GM19438 (cell line): ENCODE data around the gene CD80.
"Not testable (repeated sequence)": the region's sequence is repeated elsewhere in the genome, so short reads cannot be mapped to it uniquely, and the experiment has no call there.

Experiments
- ATAC-seq: cut with Tn5 transposase; IDR thresholded peaks from one replicate; pipeline ENCODE4 v1.9.1; 2021; ENCODE audit warnings: low read depth; ENCODE audit not compliant: unreplicated experiment

The CD80 gene, protein sequence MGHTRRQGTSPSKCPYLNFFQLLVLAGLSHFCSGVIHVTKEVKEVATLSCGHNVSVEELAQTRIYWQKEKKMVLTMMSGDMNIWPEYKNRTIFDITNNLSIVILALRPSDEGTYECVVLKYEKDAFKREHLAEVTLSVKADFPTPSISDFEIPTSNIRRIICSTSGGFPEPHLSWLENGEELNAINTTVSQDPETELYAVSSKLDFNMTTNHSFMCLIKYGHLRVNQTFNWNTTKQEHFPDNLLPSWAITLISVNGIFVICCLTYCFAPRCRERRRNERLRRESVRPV

DNA sequence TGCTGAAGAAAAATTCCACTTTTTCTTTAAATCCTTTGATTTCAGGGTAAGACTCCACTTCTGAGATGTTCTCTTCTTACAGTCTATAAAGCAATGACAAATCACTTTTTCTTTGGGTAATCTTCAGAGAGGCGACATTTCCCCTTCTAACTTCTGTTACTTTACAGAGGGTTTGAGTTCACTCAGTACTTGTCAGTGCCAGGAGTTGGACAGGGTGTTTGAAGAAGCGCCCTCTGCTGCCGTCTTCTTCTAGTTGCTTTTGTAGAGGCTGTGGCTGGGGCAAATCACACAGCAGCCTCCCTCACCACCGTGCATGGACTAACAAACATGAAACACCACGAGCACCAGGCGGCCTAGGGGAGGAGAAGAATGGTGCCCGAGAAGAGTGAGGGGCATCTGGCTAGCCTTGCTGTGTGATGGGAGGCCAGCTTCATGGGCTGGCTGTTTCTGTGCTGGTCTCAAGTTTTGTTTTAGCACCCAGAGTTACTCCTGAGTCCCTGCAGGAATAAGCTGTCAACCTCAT, at the start of gene CD80:
TSS of gene CD80 (minus strand) at position 174 of the 523 bp plus-strand sequence. CDS start 1,886 bp downstream, outside the sequence.
- peak; percentile 62 for ATAC-seq

DNA sequence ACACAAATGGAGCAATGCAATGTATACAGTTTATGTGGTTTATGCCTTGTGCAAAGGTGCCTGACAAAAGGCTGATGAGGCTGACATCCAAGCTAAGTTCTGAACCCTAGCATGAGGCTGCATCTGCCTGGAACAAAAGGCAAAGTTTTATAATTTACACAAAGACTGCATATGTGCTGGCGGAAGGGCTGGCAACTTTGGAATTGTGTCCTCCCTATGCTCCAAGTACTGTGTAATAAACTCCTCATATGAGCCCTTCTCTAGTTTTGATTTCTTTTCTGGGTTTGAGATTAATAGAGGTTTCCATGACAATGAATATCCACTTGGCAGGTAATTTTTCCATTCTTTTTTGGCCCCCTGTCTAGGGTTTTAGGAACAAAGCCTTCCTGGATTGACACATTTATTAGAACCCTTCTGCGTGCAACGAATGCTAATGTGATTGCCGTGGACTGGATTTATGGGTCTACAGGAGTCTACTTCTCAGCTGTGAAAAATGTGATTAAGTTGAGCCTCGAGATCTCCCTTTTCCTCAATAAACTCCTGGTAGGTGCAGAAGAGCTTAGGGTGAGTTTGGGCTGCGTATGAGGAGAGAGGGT, 49.1 kb upstream of the CD80 start:
- ATAC-seq: no peak

DNA sequence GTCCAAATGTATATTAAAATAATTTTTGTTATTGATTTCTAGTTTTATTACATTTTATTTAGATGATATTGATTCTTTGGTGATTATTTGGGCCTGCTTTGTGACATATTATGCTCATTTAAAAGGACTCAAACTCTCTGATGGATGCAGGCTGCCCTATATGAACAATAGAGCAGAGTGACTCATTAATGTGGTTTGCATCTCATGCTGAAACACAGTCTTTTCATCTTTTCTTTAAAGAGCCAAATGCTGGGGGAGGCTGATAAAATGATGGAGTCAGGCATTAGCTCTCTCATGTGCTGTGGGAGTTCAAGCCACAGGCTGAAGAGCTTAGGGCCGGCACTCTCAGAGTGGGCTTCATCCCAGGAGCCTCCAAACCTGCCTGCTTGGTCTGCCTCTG, 45.5 kb upstream of the CD80 start:
- ATAC-seq: no peak

DNA sequence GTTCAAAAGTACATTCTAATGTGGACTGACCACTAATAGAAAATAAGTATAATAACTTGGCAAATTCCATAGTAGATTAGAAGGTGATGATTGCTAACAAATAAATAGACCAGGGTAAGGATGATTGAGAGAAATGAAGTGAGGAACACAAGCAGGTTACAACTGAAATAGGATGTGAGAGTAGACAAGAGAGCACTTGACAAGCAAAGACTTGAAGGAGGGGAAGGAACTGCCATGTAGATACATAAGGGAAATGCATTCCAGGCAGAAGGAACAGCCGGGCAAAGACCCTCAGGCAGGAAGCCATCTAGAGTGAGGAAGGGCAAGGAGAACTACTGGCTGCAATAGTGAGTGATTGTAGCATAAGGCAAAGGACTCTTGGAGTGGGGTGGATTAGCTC, 43.3 kb upstream of the CD80 start:
- ATAC-seq: no peak

DNA sequence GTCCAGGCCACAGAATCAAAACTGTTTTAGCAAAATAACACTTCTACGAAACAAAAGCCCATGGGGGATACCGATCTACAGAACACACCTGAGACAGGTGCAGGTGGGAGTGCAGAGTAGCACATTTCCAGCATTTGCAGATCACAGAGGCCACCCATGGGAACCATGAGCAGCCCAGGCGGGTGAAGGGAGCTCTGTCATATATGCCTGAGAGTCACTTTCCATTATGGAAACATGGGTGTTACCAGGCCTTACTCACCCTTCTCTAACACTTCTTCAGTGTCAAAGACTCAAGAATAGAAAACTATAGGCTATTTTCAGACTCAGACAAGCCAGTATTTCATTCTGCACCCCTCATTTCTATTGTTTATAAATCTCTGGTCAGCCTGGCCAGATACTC, 41.7 kb upstream of the CD80 start:
- ATAC-seq: peak; percentile 8

DNA sequence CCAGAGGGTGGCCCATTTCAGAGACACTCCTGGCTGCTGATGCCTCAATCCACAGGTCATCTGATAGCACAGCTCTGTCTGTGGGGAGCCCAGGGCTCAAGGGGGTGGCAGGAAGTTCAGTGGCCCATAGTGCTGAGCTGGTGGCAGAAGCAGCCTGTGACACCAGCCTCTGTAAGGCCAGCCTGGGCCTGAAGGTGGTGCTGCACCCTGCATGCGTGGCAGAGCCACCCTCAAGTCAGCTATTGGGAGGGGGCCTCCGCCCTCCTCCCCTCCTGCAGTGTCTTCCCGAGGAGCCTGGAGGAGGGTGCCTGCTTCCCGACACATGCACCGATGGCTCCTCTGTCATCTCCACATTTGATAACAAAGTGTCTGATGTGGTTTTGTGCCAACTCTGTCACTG, 41.3 kb upstream of the CD80 start:
- peak; percentile 55 for ATAC-seq

DNA sequence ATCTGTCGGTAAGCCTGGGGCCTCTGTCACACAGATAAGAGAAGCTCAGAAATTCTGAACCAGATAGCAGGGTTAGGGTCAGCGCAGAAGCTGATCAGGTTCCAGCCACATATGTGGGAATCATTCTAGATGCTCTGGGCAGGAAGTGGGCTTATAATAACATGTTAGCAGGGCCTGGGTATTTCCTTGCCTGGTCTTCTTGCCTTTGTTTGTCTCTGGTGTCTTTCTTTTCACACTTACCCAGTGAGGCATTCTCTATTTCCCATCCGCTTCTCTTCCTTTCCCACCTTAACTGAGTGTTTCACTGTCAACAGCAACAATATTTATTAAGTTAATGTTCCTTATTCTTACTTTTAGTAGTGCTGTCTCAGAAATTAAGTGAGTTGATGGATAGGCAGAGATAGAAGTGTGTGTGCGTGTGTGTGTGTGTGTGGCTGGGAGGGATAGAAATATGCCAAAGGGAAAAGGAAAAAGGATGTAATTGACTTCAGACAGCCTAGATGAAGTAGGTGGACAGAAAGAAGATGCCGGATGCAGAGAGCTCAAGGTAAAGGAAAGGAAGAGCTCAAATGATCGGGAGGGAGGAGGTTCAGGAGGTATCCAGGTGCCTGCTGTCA, 40.3 kb upstream of the CD80 start:
- ATAC-seq: no peak

DNA sequence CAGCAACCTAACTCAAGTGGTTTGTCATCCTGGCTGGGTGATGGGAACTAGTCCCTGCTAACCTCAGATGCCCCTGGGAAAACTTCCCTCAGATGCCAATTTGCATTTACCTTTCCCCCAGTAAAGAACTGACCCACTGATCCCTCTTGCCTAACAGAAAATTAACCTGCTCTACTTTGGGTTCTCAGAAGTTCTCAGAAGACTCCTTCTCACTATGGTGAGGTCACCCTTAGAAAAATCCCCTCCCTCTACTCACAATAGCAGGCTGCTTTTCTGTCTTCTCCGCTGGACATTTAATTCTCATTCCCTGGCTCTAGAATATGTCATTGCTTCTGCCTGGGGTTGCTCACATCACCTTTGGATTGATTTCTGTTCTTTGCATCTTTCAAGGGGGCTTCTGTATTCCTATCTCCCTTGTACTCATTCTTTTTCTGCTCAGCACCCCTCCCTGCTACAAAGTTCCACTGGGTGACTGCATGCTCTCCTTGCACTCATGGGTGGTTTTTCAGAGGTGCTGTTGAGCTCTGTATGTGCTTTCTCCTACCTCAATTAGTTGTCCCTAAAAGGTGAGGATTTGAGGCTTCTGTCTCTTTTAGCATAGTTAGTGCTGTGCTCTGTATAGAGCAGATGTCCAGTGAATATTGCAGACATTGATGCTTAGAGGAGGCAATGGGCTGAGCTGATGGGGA, 39.1 kb upstream of the CD80 start:
- peak; percentile 34 for ATAC-seq

DNA sequence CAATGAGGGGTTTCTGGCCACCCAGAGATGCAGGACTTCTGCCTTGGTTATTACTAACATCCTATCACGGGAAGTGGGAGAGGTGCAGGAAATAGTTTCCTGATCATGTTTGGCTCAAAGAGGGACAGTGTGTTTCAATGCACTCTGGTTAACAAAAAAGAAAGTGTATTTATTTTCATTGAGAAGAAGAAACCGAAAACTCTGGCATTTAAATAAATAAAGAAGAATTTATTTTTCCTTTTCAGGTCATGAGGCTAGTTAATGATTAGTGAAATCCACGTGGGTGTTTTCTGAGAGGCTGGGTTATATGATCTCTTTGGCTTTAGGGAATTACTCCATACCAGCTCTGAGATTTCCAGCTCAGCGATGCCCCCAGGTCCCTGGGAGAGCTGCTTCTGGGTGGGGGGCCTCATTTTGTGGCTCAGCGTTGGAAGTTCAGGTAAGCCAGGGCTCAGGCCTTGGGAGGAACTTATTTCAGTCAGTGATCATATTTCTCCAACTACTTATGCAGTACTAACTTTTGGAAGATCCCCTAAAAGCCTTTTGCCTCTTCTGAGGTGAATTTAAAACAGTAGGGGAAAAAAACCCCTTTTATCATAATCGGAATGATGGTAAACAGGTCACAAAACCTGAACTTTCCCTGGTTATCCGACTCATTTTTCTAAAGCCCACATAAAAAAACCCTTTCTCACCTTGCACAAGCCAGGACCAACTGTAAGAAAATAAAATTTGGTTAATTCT, 38.3 kb upstream of the CD80 start, which contains the start of gene PLA1A:
TSS of gene PLA1A (plus strand) at position 338 of the 741 bp plus-strand sequence. CDS start at position 367, 29 bp downstream.
- no peak for ATAC-seq

DNA sequence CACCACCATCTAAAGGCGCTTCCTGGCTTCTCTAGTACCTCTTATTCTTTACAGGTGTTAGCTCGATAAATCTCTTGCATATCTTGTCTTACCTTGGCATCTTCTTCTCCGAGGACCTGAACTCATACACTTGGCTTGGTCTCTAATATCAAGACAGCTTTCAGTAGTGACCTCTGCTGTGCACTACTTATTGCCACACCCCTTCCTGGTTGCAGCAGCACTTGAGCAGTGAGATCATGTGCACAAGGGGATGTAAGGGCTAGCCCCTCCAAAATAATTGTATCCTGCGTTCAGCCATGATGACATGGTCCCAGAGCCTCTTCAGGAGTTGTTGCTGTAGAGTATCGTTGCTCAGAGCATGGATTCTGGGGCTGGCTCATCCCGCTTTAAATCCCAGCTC, 37.0 kb upstream of the CD80 start:
- ATAC-seq: no peak

DNA sequence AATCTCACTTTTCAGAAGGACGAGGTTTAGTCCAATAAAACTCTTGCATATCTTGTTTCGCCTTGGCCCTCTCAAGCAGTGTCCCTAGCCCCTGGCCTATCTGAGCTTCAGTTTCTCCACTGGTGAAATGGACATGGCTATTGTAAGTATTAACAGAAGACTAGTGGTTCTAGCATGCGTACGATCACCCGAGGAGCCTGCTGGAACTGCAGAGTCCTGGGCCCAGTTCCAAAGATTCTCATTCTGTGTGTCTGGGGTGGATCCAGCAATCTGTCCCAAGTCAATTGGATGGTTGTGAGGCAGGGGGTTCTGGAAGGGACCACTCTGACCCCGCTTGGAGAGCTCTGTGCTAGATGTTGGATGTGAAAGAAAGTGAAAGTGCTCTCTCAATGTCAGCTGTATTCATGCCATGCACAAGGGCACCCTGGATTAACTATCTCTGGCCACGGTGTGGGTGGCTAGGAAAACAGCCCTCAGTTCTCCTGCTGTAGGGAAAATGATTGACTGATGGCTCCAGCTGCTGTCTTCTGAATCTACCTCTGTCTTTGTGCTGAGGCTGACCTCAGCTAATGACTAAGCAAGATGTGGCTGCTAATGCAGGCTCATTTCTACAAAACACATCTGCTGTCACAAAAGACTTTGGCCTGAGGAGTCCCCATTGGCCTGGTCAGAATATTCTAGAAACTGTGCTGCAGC, 36.4 kb upstream of the CD80 start:
- no peak for ATAC-seq

DNA sequence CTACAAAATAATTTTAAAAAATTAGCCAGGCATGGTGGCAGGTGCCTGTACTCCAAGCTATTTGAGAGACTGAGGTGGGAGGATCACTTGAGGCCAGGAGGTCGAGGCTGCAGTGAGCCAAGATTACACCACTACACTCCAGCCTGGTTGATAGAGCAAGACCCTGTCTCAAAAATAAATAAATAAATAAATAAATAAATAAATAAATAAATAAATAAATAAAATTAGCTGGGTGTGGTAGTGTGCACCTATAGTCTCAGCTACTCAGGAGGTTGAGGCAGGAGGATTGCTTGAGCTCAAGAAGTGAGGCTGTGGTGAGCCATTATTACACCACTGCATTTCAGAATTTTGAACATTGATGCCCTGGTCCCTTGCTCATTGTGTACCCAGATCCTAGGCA, 35.5 kb upstream of the CD80 start:
- ATAC-seq: not testable (repeated sequence)

DNA sequence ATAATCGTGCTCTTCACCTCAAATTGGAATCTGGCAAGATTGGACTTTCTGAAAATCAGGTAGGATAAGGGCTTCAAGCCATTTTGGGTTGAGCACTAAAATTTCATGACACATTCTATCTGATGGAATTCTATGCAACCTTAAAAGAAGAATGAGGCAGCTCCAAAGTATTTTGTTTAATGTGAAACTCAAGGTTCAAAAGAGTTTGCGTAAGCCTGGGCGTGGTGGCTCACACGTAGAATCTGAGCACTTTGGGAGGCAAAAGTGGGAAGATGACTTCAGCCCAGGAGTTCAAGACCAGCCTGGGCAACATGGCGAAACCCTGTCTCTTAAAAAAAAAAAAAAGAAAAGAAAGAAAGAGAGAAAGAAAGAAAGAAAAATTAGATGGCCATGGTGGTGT, 34.7 kb upstream of the CD80 start:
- ATAC-seq: no peak

DNA sequence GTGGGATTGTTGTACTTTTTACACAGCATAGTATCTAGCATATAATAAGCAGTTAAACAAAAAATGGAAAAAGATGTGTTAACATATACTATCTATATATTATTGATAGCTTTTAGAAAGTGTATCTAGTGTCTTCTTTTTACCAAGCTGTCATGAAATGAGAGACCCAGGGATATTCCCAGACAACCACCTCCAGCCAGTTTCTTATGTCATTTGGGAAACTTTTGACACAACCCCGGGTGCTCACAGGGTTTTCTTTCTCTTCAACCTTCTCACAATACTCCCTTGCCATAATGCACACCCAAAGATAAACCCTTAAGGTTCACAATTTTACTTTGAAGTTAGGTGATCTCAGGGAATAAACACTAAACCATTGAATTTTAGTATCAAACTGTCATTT, 33.4 kb upstream of the CD80 start:
- no peak for ATAC-seq

DNA sequence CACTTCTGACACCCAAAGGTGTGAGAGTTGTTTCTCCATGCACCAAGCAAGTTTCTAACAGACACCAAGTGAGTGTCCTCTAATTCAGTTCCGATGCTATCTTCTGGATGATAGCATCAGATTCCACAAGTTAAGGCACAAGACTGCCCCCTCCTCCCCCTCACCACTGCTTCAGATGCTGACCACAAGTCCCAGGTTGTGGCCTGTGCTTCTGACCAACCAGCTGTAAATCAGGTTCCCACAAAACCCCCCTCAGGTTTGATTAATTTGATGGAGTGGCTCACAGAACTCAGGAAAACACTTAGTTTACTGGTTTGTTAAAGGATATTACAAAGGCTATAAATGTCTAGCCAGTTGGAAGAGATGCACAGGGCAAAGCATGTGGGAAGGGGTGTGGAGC, 31.3 kb upstream of the CD80 start:
- no peak for ATAC-seq

DNA sequence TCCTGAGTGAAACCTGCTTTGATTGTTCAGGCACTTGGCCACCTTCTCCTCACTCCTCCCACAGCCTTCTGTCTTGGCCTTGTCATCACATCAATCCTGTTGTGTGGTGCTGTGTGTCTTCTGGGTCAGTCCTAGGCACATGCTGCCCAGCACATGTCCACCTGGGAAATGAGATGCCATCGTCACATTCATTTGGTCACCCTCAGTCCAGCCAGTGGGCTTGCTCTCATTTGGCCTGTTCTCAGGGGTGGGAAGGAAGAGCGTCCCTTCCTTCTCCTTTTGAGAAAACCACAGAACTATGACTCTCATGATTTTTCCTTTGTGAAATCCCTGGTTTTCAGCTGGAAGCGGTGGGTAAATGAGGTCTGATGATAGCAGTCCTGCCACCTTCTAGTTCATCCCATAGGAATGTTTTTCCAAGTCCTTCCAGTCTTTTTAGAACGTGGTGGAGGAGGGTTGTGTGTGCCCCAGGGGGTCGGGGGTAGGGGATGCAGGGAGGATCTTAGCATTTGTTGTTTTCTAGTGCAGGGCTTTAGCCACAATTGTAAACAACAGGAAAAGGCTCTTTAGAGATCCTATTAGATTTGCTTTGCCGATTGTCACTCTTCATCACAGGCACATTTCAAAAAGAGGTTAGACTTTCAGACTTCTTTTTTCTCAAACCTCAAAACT, 29.8 kb upstream of the CD80 start:
- ATAC-seq: no peak

DNA sequence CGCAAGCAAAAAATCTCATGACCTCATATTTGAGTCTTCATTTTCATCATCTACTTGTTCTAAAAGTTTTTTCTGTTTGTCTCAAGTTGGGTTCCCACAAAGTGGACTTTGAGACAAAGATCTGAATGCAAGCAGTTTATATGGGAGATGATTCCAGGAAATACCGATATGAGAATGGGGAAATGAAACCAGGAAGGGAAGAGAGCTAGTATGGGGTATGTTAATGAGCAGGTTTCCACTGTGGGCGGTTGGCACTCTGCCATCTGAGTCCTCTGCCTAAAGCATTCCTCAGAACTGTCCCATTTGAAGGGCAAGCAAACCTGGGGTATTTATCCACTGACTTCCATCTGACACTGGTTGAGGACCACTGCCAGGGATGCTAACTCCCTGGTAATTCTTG, 28.7 kb upstream of the CD80 start:
- ATAC-seq: no peak

DNA sequence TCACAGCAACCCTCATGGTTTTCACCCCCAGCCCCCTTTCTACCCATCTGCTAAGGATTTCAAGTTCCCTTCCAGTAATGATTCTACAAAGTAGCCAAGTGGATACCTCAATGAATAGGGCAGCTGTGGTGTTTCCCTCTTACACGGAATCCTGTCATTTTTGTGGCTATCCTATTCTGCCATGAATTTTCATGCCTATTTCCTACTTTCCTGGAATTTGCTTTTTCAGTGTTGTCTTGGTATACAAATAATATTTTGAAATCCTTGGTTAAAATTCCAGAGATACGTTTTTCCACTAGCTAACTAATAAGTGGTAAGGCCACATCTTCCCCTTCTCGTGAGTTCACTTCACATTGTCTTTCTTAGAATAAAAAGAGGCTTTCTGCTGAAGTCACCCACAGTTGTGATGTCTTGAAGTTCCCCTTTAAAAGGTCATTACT, 27.3 kb upstream of the CD80 start:
- no peak for ATAC-seq

DNA sequence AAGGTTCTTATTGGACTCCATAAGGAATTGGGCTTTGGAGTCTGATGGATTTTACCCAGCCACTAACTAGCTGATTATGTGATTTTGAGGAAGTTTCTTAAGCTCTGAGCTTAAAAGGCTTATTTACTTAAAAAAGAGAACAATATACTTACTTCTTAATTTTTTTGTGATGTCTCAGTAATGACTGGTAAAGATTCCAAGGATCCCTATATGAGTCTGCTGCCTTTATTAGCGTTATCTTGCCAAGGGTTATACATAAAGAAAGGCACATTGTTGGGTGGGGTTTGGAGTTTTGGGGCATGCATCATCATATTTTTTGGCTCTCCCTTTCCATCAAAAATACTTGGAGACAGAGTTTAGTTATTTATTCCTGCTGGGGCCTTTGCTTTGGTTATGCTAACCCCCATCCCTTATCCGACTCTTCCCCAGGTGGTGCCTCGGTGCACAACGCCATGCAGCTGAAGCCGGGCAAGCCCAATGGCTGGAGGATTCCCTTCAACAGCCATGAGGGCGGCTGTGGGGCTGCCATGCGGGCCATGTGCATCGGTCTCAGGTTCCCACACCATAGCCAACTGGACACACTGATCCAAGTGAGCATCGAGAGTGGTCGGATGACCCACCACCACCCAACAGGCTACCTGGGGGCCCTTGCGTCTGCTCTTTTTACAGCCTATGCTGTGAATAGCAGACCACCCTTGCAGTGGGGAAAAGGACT, 26.6 kb upstream of the CD80 start:
- ATAC-seq: no peak
